SKM-1 treated with dmso at 0.1 percent for 144 hours (cell line): ENCODE results near the gene AUTS2.
"Not testable (repeated sequence)": the region's sequence is repeated elsewhere in the genome, so short reads cannot be mapped to it uniquely, and the experiment has no call there.

Source experiments
- DNase-seq: peaks from one replicate; lab custom pipeline; 2025; ENCODE audit not compliant: unreplicated experiment; lab: John Stamatoyannopoulos, UW

AUTS2 gene

GRCh38 chr7:69782917-69783684 is 184.8 kb downstream of the AUTS2 start:
- no peak for DNase-seq

DNA sequence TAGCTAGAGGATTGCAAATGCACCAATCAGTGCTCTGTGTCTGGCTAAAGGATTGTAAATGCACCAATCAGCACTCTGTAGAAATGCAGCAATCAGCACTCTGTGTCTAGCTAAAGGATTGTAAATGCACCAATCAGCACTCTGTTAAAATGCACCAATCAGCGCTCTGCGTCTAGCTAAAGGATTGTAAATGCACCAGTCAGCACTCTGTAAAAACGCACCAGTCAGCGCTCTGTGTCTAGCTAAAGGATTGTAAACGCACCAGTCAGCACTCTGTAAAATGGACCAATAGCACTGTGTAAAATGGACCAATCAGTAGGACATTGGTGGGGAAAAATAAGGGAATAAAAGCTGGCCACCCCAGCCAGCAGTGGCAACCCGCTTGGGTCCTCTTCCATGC is 187.9 kb downstream of the AUTS2 start:
- not testable (repeated sequence) for DNase-seq

- no peak for DNase-seq
These were observed 188.6 kb downstream of the AUTS2 start for GRCh38 chr7:69786730-69787395.

- DNase-seq = no peak
These were observed 189.6 kb downstream of the AUTS2 start for GRCh38 chr7:69787736-69788431.

- no peak for DNase-seq
These were observed 191.3 kb downstream of the AUTS2 start for GRCh38 chr7:69789563-69789962.

GRCh38 chr7:69790977-69791724 is 192.9 kb downstream of the AUTS2 start:
- DNase-seq = no peak

GRCh38 chr7:69791739-69792138 is 193.5 kb downstream of the AUTS2 start:
- DNase-seq = no peak

- no peak for DNase-seq
These were observed 197.7 kb downstream of the AUTS2 start for GRCh38 chr7:69795932-69796331.

DNA sequence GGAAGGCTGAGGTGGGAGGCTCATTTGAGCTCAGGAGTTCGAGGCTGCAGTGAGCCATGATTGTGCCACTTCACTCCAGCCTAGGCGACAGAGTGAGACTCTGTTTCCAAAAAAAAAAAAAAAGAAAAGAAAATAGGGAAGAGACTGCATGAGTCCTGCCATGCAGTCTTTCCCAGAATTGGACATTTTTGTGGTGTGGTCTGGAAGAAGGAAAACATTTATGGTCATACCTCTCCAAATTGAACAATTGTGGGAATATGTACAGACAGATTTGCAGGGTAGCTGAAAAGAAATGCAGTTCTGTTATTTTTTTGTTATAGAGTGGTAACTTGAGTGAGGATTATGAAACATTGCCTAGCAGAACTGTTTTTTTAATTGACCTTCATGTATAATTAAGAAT is 198.1 kb downstream of the AUTS2 start:
- DNase-seq = no peak

- DNase-seq = no peak
These were observed 200.9 kb downstream of the AUTS2 start for GRCh38 chr7:69799048-69799697.

DNA sequence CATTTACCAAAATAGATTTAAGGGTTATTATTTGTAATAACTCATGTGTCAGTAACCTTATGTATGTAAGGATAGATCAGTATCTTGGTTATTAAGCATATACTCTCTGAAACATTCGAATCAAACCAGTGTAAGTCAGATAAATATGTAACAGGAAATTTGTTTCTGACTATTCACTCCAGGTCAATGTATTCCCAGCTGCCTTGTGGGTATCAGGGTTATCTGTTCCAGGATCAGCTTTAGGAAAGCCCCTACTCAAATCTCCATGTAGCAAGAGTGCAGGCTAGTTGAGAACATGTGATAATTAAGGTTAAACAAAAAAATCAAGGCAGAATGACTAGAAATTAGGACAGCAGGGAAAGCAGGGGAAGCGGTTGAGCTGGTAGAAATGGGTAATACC is 201.7 kb downstream of the AUTS2 start:
- no peak for DNase-seq

DNA sequence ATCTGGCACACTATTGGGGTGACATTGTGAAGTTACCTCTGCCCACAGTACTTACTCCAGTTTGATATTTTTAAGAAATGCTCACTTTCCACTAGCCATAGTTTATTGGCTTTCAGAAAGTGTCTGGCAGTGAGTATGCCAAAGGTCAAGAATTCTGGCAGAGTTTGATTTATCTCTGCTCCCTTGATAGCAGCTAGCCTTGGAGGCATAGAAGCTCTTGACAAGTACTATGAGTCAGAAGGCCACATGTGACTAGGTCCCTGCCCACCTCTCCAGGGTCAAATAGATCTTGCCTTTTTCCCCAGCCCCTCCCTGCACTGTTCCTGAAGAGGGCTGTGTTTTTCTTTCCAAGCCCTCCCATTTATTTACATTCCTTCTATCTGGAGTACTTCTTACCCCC is 202.2 kb downstream of the AUTS2 start:
- DNase-seq = no peak

DNA sequence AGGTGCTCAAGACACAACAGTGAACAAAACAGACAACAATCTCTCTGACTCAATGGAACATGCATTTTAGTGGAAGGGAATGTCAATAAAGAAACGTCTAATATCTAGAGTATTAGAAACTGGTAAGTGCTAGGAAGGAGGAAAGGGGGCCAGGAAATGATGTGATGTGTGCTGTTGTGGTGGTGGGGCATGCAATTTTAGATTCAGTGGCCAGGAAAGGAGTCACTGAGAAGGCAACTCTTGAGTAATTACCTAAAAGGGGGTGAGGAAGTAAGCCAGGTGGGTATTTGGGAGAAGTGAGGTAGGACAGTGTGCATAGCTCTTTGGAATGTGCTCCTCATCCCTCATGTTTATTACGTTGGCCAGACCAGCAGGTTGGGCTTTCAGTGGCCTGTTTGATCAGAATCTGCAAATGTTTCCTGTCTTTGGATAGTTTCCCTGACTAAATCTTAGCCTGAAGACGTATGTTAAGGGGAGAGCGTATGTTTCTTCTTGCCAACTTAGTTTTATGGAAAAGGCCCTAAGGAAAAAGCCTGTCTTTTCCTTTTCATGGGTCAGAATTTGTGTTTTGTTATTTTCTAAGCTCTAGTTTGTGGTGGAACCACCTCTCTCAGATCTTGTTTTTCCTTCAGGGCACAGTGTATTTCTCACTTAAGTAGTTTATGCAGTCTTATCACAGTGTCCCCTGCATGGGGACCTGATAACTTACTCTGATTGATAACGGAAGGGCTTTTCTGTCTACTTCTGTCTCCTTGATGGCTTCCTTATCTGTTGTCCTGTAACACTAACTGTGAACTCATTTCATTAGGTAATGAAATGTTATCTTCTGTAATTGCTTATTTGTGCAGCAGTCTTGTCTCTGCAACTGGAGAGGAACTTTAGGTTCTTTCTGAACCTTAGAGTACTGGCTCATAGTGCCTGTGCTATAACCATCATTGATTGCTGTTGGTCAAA is 203.7 kb downstream of the AUTS2 start:
- DNase-seq = no peak

DNA sequence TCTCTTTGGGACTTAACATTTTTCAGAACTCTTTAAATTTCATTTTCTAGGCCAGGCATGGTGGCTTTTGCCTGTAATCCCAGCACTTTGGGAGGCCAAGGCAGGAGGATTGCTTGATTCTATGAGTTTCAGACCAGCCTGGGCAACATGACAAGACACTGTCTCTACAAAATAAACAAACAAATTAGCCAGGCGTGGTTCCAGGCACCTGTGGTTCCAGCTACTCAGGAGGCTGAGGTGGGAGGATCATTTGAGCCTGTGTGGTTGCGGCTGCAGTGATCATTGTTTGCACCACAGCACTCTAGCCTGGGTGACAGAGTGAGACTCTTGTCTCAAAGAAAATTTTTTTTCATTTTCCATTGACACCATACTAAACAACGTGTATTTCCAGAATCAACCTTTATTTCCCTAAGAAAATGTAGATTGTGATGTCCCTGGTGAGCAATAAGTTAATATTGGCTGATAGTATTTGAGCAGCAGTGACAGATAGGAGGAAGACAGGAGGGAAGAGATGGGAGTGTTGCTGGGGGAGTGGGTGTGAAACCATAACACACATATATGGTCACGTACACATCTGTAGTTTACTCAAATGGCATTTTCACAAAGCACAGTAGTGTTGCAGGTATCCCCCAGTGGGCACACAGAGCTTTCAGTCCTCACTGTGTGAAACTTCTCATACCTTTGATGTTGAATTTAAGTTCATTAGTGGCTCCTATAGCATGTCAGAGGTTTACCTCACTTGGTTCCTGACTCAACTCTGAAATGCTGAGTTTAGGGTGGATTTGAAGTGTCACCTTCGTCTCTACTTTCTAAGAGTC is 205.6 kb downstream of the AUTS2 start:
- no peak for DNase-seq

DNA sequence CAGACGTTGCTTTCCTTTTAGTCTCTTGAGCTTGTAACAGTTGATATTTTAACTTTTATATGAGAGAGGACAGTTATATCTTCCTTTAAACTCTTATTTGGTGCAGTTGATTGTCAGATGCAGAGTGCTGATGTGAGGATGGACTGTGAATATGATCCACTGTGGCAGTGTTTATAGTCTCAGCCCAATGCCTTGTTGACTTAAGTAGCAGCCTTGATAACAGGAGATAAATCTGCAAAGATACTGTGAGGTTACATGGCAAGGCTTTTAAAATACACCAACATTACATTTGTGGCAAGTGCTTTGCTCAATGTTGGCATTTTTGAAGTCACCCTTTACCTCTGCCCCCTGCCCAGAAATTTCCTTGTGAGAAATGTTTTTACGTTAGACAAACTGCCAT is 206.7 kb downstream of the AUTS2 start:
- DNase-seq = no peak

DNA sequence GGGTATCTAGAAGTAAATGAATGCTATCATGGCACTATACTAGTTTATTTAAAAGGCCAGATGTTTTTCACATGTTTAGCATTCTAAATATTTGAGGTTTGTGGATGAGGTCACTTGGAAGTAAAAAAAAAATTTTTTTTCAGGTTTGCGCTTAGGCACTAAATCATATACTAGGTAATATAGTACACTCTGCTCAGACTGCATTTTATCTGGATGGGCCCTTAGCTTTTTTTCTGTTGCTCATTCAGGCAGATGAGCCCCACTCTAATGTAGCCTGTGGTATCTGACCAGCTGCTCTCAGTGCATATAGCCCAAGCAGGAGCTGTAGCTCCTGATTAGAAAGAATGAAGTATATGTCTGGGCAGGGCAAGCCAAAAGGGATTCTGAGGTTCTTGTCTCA is 210.1 kb downstream of the AUTS2 start:
- DNase-seq = no peak

DNA sequence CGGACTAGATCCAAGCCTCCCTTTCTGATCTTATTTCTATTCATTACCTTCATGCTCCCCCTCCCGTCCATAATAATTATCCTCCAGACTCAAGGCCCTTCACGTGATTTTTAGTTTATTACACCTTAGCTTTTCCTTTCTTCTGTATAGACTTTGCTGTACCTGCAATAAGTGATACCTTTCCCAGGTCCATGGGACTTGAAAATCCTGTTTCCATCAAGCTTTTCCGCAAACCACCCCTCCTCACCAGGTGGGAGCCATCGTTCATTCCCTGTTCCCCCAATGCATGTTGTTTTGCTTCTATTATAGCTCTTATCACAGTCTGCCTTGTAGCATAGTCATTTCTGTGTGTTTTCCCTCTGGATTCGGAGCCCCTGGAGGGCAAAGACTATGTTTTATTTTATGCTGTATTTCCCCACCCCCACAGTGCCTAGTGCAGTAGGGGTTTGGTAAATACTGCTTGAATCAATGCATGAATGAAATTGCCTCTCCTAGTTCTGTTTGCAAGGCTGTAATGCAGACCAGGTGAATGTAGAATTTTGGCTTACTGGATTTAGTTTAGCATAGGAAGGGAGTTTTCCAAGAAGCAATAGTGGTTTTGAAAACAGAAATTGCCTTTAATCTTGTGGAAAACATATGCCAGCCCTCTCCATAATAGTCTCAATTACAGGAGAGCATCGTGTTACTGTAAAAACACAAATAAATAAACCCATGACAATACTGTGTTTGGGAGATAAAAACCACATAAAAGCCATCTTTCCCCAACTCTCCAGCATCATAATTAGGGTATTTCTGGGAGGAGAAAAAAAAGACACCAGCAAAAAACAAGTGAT is 213.4 kb downstream of the AUTS2 start:
- DNase-seq = no peak

DNA sequence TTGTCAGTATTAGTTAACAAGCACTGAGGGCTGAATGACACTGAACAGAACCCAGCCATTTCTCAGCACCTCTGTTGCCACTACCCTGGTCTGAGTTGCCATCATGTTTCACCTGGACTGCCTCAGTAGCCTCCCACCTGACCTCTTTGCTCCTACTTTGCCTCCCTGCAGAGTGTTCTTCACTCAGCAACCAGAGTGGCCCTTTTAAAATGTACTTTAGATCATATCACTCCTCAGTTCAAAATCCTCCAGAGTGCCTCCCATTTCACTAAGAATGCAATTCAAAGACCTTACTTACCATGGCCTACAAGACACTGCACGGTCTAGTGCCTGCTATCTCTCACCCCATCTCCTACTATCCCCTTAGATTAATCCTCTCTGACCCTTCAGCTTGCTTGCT is 214.5 kb downstream of the AUTS2 start:
- no peak for DNase-seq
